ENCODE measurements around the gene SORCS2. TPM values are rescaled to one million over a fixed set of nuclear protein-coding genes. Genes with fewer than 3 reads are reported as not detected.

The SORCS2 gene
- total RNA-seq, 4 donors from 2014 or later, result 0.07 to 1.2 (median 0.11) TPM

GRCh38 chr4:7330811-7331681 lies 138.7 kb downstream of the SORCS2 start:
- no peak for DNase-seq
- in situ Hi-C loops (cut with MboI; ENCODE audit: low sequenced_read_pairs in 4 of 4), result no loop called here
- H3K4me1 ChIP-seq, result peaks cover 0 to 3% of the 10 kb centered on the region in 2 donors
- H3K27ac ChIP-seq, result no peak overlapping the region
- ATAC-seq, result no peak
- H3K4me3 ChIP-seq, result no peak overlapping the region
- intact Hi-C loops (cut with DNase I; ENCODE audit: low total_unique reads), result no loop called here
- H3K9me3 ChIP-seq, result no peaks in the 10 kb centered on the region
- no peak for TF ChIP-seq POLR2A (IDR thresholded peaks at IDR 0.05)
- peaks cover 0 to 6% (median 0%) of the 10 kb centered on the region in 3 donors for H3K27me3 ChIP-seq
- no peaks in the 10 kb centered on the region for H3K36me3 ChIP-seq

- Histone ChIP-seq H3K4me1 (peaks cover 0 to 3% of the 10 kb centered on the region in 2 donors), H3K4me3 (no peak overlapping the region), H3K27me3 (peaks cover 0 to 6% (median 0%) of the 10 kb centered on the region in 3 donors), H3K36me3 (no peaks in the 10 kb centered on the region), H3K9me3 (no peaks in the 10 kb centered on the region), H3K27ac (no peak overlapping the region)
- TF ChIP-seq CTCF (IDR thresholded peaks at IDR 0.05 in 4 of 5, conservative IDR thresholded peaks at IDR 0.05 in 1 of 5) (no peak), POLR2A (IDR thresholded peaks at IDR 0.05) (no peak)
- ATAC-seq, result no peak
- in situ Hi-C loops (cut with MboI; ENCODE audit: low sequenced_read_pairs in 4 of 4), result no loop called here
- intact Hi-C loops (cut with DNase I; ENCODE audit: low total_unique reads), result no loop called here
- DNase-seq, result no peak
Measured at GRCh38 chr4:7331682-7332000, 139.3 kb downstream of the SORCS2 start.

- intact Hi-C loops (cut with DNase I; ENCODE audit: low total_unique reads) (no loop called here), in situ Hi-C loops (cut with MboI; ENCODE audit: low sequenced_read_pairs in 4 of 4) (no loop called here)
- Histone ChIP-seq H3K4me1 (peaks cover 0 to 3% of the 10 kb centered on the region in 2 donors), H3K4me3 (no peak overlapping the region), H3K36me3 (no peaks in the 10 kb centered on the region), H3K27ac (no peak overlapping the region), H3K9me3 (no peaks in the 10 kb centered on the region), H3K27me3 (peaks cover 0 to 6% (median 0%) of the 10 kb centered on the region in 3 donors)
- TF ChIP-seq CTCF (IDR thresholded peaks at IDR 0.05 in 4 of 5, conservative IDR thresholded peaks at IDR 0.05 in 1 of 5) (no peak), POLR2A (IDR thresholded peaks at IDR 0.05) (no peak)
- no peak for DNase-seq
- no peak for ATAC-seq
Measured at GRCh38 chr4:7332216-7333023, 140.1 kb downstream of the SORCS2 start.

- intact Hi-C loops (cut with DNase I; ENCODE audit: low total_unique reads), result no loop called here
- no peak for DNase-seq
- Histone ChIP-seq H3K36me3 (no peaks in the 10 kb centered on the region), H3K4me3 (no peak overlapping the region), H3K27ac (no peak overlapping the region), H3K27me3 (peaks cover 0 to 6% (median 0%) of the 10 kb centered on the region in 3 donors), H3K4me1 (peaks cover 0 to 3% of the 10 kb centered on the region in 2 donors), H3K9me3 (no peaks in the 10 kb centered on the region)
- in situ Hi-C loops (cut with MboI; ENCODE audit: low sequenced_read_pairs in 4 of 4), result no loop called here
- TF ChIP-seq POLR2A (IDR thresholded peaks at IDR 0.05), result no peak
- no peak for TF ChIP-seq CTCF (IDR thresholded peaks at IDR 0.05 in 4 of 5, conservative IDR thresholded peaks at IDR 0.05 in 1 of 5)
- ATAC-seq, result no peak
Measured at GRCh38 chr4:7333024-7333780, 140.9 kb downstream of the SORCS2 start.

All from gastrocnemius medialis (tissue), 4 donors.